ENCODE measurements around the gene KRTAP5-2. TPM values are rescaled to one million over a fixed set of nuclear protein-coding genes. Genes with fewer than 3 reads are reported as not detected.
"Not testable (repeated sequence)": the region's sequence is repeated elsewhere in the genome, so short reads cannot be mapped to it uniquely, and the experiment has no call there.

Gene KRTAP5-2
- total RNA-seq, 1 experiment from 2014 or later: not detected

- intact Hi-C loops (cut with micrococcal nuclease; ENCODE audit: unreplicated experiment): no loop called here
- TF ChIP-seq CTCF (conservative IDR thresholded peaks at IDR 0.05) (no peak), EZH2 (IDR thresholded peaks at IDR 0.05; ENCODE audit: low read depth) (no peak)
- no peak for DNase-seq
- Histone ChIP-seq H3K4me3 (no peak overlapping the region), H3K79me2 (ENCODE audit: low read depth) (no peaks in the 10 kb centered on the region), H3K27me3 (ENCODE audit: insufficient read depth, low read depth) (peaks cover 22% of the 10 kb centered on the region; the same call in 1 of the 2 replicates), H3K9me2 (ENCODE audit: insufficient read depth) (no peaks in the 10 kb centered on the region), H4K20me1 (ENCODE audit: insufficient read depth) (no peaks in the 10 kb centered on the region), H2AFZ (no peak overlapping the region), H3K27ac (no peak overlapping the region), H3K36me3 (ENCODE audit: low read depth) (no peaks in the 10 kb centered on the region), H3K4me1 (replicated peaks; ENCODE audit: insufficient read depth) (peaks cover 5% of the 10 kb centered on the region; the same call in 1 of the 2 replicates), H3K4me2 (no peak overlapping the region), H3K9me3 (ENCODE audit: insufficient read depth, low read depth) (no peaks in the 10 kb centered on the region), H3F3A (ENCODE audit: insufficient read depth, low read depth) (no peaks in the 10 kb centered on the region)
- POLR2A ChIA-PET (ENCODE audit: unreplicated experiment): no interaction called here
- BruUV-seq (replicated peaks): no TSS peak
- CTCF ChIA-PET: no interaction called here
These were observed 11.4 kb downstream of the KRTAP5-2 start for GRCh38 chr11:1586699-1587098.

- H3F3A ChIP-seq (ENCODE audit: insufficient read depth, low read depth); BruUV-seq (replicated peaks); H3K4me2 ChIP-seq; H3K27ac ChIP-seq; intact Hi-C loops (cut with micrococcal nuclease; ENCODE audit: unreplicated experiment); DNase-seq; H2AFZ ChIP-seq; H3K4me1 ChIP-seq (replicated peaks; ENCODE audit: insufficient read depth); CTCF ChIA-PET; H3K36me3 ChIP-seq (ENCODE audit: low read depth); H3K79me2 ChIP-seq (ENCODE audit: low read depth); H4K20me1 ChIP-seq (ENCODE audit: insufficient read depth); H3K9me3 ChIP-seq (ENCODE audit: insufficient read depth, low read depth); H3K4me3 ChIP-seq; H3K9me2 ChIP-seq (ENCODE audit: insufficient read depth): not testable (repeated sequence)
- peaks cover 14% of the 10 kb centered on the region; the same call in 1 of the 2 replicates for H3K27me3 ChIP-seq (ENCODE audit: insufficient read depth, low read depth)
- POLR2A ChIA-PET (ENCODE audit: unreplicated experiment): interaction anchor here (0.9 kb wide), 1 partner anchor 83 kb away, joined by 8 read pairs; no protein-coding TSS in a partner anchor
These were observed 13.3 kb downstream of the KRTAP5-2 start, which contains the start of gene KRTAP5-1 for GRCh38 chr11:1584661-1585370. Gene KRTAP5-1, minus strand, starts transcription at chr11:1585283. Its CDS starts 34 bp downstream, at chr11:1585249.

- intact Hi-C loops (cut with micrococcal nuclease; ENCODE audit: unreplicated experiment); H3K27ac ChIP-seq; H3K4me1 ChIP-seq (replicated peaks; ENCODE audit: insufficient read depth); H4K20me1 ChIP-seq (ENCODE audit: insufficient read depth); H3K9me2 ChIP-seq (ENCODE audit: insufficient read depth); H2AFZ ChIP-seq; H3F3A ChIP-seq (ENCODE audit: insufficient read depth, low read depth); DNase-seq; H3K79me2 ChIP-seq (ENCODE audit: low read depth); BruUV-seq (replicated peaks); H3K4me3 ChIP-seq; H3K36me3 ChIP-seq (ENCODE audit: low read depth); CTCF ChIA-PET; H3K4me2 ChIP-seq; H3K9me3 ChIP-seq (ENCODE audit: insufficient read depth, low read depth): not testable (repeated sequence)
- H3K27me3 ChIP-seq (ENCODE audit: insufficient read depth, low read depth): peaks cover 19% of the 10 kb centered on the region; the same call in 1 of the 2 replicates
- POLR2A ChIA-PET (ENCODE audit: unreplicated experiment): interaction anchor here (0.6 kb wide), 1 partner anchor 12 kb away, joined by 7 read pairs; no protein-coding TSS in a partner anchor
These were observed 15.2 kb downstream of the KRTAP5-2 start for GRCh38 chr11:1582909-1583308.

- H3K9me2 ChIP-seq (ENCODE audit: insufficient read depth): no peaks in the 10 kb centered on the region
- no peaks in the 10 kb centered on the region for H4K20me1 ChIP-seq (ENCODE audit: insufficient read depth)
- H3K4me1 ChIP-seq (replicated peaks; ENCODE audit: insufficient read depth): no peaks in the 10 kb centered on the region
- H3K9me3 ChIP-seq (ENCODE audit: insufficient read depth, low read depth): no peaks in the 10 kb centered on the region
- no peaks in the 10 kb centered on the region for H3K79me2 ChIP-seq (ENCODE audit: low read depth)
- DNase-seq: no peak
- BruUV-seq (replicated peaks): no TSS peak
- H3K36me3 ChIP-seq (ENCODE audit: low read depth): no peaks in the 10 kb centered on the region
- no peak overlapping the region for H3K4me3 ChIP-seq
- intact Hi-C loops (cut with micrococcal nuclease; ENCODE audit: unreplicated experiment): no loop called here
- no peak overlapping the region for H2AFZ ChIP-seq
- H3F3A ChIP-seq (ENCODE audit: insufficient read depth, low read depth): no peaks in the 10 kb centered on the region
- CTCF ChIA-PET: no interaction called here
- H3K27ac ChIP-seq: no peak overlapping the region
- no peak for TF ChIP-seq CTCF (conservative IDR thresholded peaks at IDR 0.05)
- TF ChIP-seq EZH2 (IDR thresholded peaks at IDR 0.05; ENCODE audit: low read depth): no peak
- POLR2A ChIA-PET (ENCODE audit: unreplicated experiment): interaction anchor here (0.6 kb wide), 1 partner anchor 13 kb away, joined by 7 read pairs; no protein-coding TSS in a partner anchor
- H3K27me3 ChIP-seq (ENCODE audit: insufficient read depth, low read depth): peaks cover 16% of the 10 kb centered on the region; the same call in 1 of the 2 replicates
- no peak overlapping the region for H3K4me2 ChIP-seq
These were observed 16.1 kb downstream of the KRTAP5-2 start for GRCh38 chr11:1581976-1582375.

All from PC-9 (cell line).